Neuron (in vitro differentiated cells): ENCODE results near the gene FBLN1.

Experiments used
- H2AFZ ChIP-seq: one replicate; pipeline ENCODE4 v1.6.1; 2013; ENCODE audit warnings: low read depth, mild to moderate bottlenecking, inconsistent platforms, low read length, moderate library complexity
- H3K27me3 ChIP-seq: one replicate; pipeline ENCODE4 v1.6.1; 2013; ENCODE audit warnings: low read length; ENCODE audit not compliant: insufficient read depth
- H3K36me3 ChIP-seq: one replicate; pipeline ENCODE4 v1.6.1; 2013; ENCODE audit warnings: low read length; ENCODE audit not compliant: insufficient read depth
- H3K4me1 ChIP-seq: one replicate; pipeline ENCODE4 v1.6.1; 2013; ENCODE audit warnings: low read length; ENCODE audit not compliant: insufficient read depth
- H3K4me3 ChIP-seq: 2 replicates; pipeline ENCODE4 v1.5.1; 2013; ENCODE audit warnings: mild to moderate bottlenecking, low read length, moderate library complexity
- H3K9me3 ChIP-seq: one replicate; pipeline ENCODE4 v1.6.1; 2013; ENCODE audit warnings: low read length

Gene FBLN1

GRCh38 chr22:45516163-45516562 is 13.5 kb downstream of the FBLN1 start:
- no peaks in the 10 kb centered on the region for H3K9me3 ChIP-seq
- no peaks in the 10 kb centered on the region for H3K27me3 ChIP-seq
- no peaks in the 10 kb centered on the region for H3K4me1 ChIP-seq
- H3K4me3 ChIP-seq = no peak overlapping the region
- H2AFZ ChIP-seq = no peak overlapping the region
- H3K36me3 ChIP-seq = peaks cover 11% of the 10 kb centered on the region

- Histone ChIP-seq H3K9me3 (no peaks in the 10 kb centered on the region), H3K4me3 (no peak overlapping the region), H3K4me1 (no peaks in the 10 kb centered on the region), H3K27me3 (no peaks in the 10 kb centered on the region), H3K36me3 (peaks cover 16% of the 10 kb centered on the region), H2AFZ (no peak overlapping the region)
These were observed 14.4 kb downstream of the FBLN1 start for GRCh38 chr22:45516923-45517675.

- peaks cover 24% of the 10 kb centered on the region for H3K36me3 ChIP-seq
These were observed 15.5 kb downstream of the FBLN1 start for GRCh38 chr22:45518136-45518535.

DNA sequence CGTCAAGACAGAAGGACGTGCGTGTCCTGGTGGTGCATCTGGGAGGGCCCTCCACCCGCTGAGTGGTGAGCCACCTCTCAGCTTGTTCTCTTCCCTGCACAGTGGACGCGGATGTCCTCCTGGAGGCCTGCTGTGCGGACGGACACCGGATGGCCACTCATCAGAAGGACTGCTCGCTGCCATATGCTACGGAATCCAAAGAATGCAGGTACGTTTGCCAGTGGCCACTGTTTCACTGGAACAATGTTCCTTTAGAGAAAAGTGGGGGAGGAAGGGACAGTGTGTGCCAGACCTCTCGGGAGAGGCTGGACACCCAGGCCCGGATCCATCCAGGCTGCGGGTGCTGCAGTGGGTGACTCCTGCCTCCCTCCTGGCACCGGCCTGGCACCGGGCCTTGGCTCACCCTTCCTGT is 15.9 kb downstream of the FBLN1 start:
- Histone ChIP-seq H3K4me1 (no peaks in the 10 kb centered on the region), H2AFZ (no peak overlapping the region), H3K4me3 (no peak overlapping the region), H3K9me3 (no peaks in the 10 kb centered on the region), H3K36me3 (peaks cover 24% of the 10 kb centered on the region), H3K27me3 (no peaks in the 10 kb centered on the region)

More at GRCh38 chr22:45518136-45518535, 15.5 kb downstream of the FBLN1 start:
- Histone ChIP-seq H3K4me3 (no peak overlapping the region), H3K9me3 (no peaks in the 10 kb centered on the region), H3K27me3 (no peaks in the 10 kb centered on the region), H2AFZ (no peak overlapping the region), H3K4me1 (no peaks in the 10 kb centered on the region)

GRCh38 chr22:45521178-45521577 is 18.5 kb downstream of the FBLN1 start:
- Histone ChIP-seq H3K4me1 (no peaks in the 10 kb centered on the region), H2AFZ (no peak overlapping the region), H3K36me3 (peaks cover 28% of the 10 kb centered on the region), H3K9me3 (no peaks in the 10 kb centered on the region), H3K27me3 (no peaks in the 10 kb centered on the region), H3K4me3 (no peak overlapping the region)

GRCh38 chr22:45522462-45522861 is 19.8 kb downstream of the FBLN1 start:
- Histone ChIP-seq H2AFZ (no peak overlapping the region), H3K4me3 (no peak overlapping the region), H3K4me1 (no peaks in the 10 kb centered on the region), H3K27me3 (no peaks in the 10 kb centered on the region), H3K36me3 (peaks cover 28% of the 10 kb centered on the region), H3K9me3 (no peaks in the 10 kb centered on the region)

DNA sequence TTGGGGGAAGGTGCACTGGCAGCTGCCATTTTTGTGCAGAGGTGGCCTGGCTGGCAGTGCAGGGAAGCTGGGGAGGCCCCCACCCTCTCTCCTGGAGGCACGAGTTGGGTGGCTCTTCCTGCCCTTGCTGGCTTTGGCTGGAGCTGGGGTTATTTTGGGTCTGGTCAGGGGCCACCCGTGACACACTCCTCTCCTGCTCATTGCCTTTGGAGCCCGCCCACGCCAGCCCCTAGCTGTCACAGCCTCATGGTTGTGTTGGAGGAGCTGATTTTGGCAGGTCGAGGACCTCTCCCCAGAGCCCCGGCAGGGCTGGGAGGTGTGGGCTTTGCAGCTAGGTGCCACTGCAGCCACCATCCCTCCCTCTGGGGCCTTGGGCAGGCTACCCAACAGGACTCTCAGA is 21.5 kb downstream of the FBLN1 start:
- H3K4me1 ChIP-seq = no peaks in the 10 kb centered on the region
- H3K36me3 ChIP-seq = peaks cover 31% of the 10 kb centered on the region
- H3K4me3 ChIP-seq = no peak overlapping the region
- no peaks in the 10 kb centered on the region for H3K9me3 ChIP-seq
- no peak overlapping the region for H2AFZ ChIP-seq
- H3K27me3 ChIP-seq = no peaks in the 10 kb centered on the region

DNA sequence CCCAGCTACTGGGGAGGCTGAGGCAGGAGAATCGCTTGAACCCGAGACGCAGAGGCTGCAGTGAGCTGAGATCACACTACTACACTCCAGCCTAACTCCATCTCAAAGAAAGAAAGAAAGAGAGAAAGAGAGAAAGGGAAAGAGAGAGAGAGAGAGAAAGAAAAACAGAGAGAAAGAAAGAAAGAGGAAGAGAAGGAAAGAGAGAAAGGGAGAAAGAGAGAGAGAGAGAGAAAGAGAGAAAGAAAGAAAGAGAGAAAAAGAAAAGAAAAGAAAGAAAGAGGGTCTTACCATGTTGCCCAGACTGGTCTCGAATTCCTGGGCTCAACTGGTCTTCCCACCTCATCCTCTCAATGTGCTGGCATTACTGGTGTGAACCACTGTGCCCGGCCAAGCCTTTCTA is 22.3 kb downstream of the FBLN1 start:
- Histone ChIP-seq H3K36me3 (peaks cover 29% of the 10 kb centered on the region), H3K4me3 (no peak overlapping the region), H2AFZ (no peak overlapping the region), H3K27me3 (no peaks in the 10 kb centered on the region), H3K4me1 (no peaks in the 10 kb centered on the region), H3K9me3 (no peaks in the 10 kb centered on the region)

GRCh38 chr22:45525480-45525879 is 22.8 kb downstream of the FBLN1 start:
- H3K9me3 ChIP-seq = no peaks in the 10 kb centered on the region
- no peak overlapping the region for H3K4me3 ChIP-seq
- no peaks in the 10 kb centered on the region for H3K4me1 ChIP-seq
- no peak overlapping the region for H2AFZ ChIP-seq
- no peaks in the 10 kb centered on the region for H3K27me3 ChIP-seq
- peaks cover 28% of the 10 kb centered on the region for H3K36me3 ChIP-seq

DNA sequence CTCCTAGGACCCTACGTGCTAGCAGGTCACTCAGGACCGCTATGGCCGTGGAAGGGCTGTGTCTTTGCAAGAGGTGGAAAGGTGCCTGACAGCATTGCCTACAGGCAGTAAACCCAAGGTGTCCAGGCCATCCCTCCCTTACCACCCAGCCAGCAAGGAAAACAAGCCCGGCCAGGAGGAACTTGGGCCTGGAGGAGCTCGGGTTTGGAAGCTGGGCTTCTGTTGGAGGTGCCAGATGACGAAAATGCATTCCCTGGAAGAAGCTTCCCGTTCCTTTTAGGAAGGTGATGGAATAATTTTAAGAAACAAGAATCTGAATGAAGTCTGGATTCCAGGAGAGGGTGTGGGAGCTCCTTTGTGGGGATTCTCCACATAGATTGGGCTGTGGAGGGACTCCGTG is 23.6 kb downstream of the FBLN1 start:
- Histone ChIP-seq H3K4me3 (no peak overlapping the region), H2AFZ (no peak overlapping the region), H3K36me3 (peaks cover 23% of the 10 kb centered on the region), H3K4me1 (peaks cover 2% of the 10 kb centered on the region), H3K9me3 (no peaks in the 10 kb centered on the region), H3K27me3 (no peaks in the 10 kb centered on the region)

GRCh38 chr22:45526768-45527360 is 24.2 kb downstream of the FBLN1 start:
- no peaks in the 10 kb centered on the region for H3K27me3 ChIP-seq
- no peak overlapping the region for H2AFZ ChIP-seq
- H3K4me3 ChIP-seq = no peak overlapping the region
- H3K4me1 ChIP-seq = peaks cover 8% of the 10 kb centered on the region
- peaks cover 21% of the 10 kb centered on the region for H3K36me3 ChIP-seq
- H3K9me3 ChIP-seq = no peaks in the 10 kb centered on the region

- Histone ChIP-seq H3K27me3 (no peaks in the 10 kb centered on the region), H3K4me3 (no peak overlapping the region), H3K36me3 (peaks cover 18% of the 10 kb centered on the region), H3K9me3 (no peaks in the 10 kb centered on the region), H2AFZ (no peak overlapping the region), H3K4me1 (peaks cover 14% of the 10 kb centered on the region)
These were observed 24.8 kb downstream of the FBLN1 start for GRCh38 chr22:45527456-45527855.

- Histone ChIP-seq H2AFZ (no peak overlapping the region), H3K36me3 (peaks cover 17% of the 10 kb centered on the region)
These were observed 25.4 kb downstream of the FBLN1 start for GRCh38 chr22:45528046-45528445.

More at GRCh38 chr22:45528046-45528445, 25.4 kb downstream of the FBLN1 start:
- Histone ChIP-seq H3K4me1 (peaks cover 17% of the 10 kb centered on the region), H3K4me3 (no peak overlapping the region), H3K27me3 (no peaks in the 10 kb centered on the region), H3K9me3 (no peaks in the 10 kb centered on the region)
